Measurements from ENCODE around the gene PRPH. TPM values are rescaled to one million over a fixed set of nuclear protein-coding genes. Genes with fewer than 3 reads are reported as not detected.
A peak's percentile ranks its signal among the peaks of the same experiment; 100 is the strongest.

PRPH gene
- total RNA-seq, 1 donor from 2014 or later, result 1.0 TPM

DNA sequence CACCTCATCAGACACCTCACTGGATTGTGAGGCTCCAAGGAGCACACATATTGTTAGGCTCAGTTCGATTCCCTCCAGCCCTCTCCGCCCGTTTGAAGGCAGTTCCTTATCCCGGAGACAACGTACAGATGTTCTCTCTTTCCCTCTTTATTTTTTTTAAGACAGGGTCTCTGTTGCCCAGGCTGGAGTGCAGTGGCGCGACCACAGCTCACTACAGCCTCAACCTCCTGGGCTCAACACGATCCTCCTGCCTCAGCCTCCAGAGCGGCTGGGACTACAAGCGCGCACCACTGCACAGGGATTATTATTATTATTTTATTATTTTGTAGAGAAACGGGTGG is 27.4 kb downstream of the PRPH start:
- Histone ChIP-seq H3K27me3 (ENCODE audit: low read depth) (no peaks in the 10 kb centered on the region), H3K9me3 (no peaks in the 10 kb centered on the region), H3K4me3 (peak overlapping the region; percentile 80), H3K36me3 (no peaks in the 10 kb centered on the region), H3K4me1 (peaks cover 16% of the 10 kb centered on the region), H3K27ac (peak overlapping the region; percentile 74)
- intact Hi-C loops (cut with DNase I), result no loop called here
- TF ChIP-seq, protein P1, sequence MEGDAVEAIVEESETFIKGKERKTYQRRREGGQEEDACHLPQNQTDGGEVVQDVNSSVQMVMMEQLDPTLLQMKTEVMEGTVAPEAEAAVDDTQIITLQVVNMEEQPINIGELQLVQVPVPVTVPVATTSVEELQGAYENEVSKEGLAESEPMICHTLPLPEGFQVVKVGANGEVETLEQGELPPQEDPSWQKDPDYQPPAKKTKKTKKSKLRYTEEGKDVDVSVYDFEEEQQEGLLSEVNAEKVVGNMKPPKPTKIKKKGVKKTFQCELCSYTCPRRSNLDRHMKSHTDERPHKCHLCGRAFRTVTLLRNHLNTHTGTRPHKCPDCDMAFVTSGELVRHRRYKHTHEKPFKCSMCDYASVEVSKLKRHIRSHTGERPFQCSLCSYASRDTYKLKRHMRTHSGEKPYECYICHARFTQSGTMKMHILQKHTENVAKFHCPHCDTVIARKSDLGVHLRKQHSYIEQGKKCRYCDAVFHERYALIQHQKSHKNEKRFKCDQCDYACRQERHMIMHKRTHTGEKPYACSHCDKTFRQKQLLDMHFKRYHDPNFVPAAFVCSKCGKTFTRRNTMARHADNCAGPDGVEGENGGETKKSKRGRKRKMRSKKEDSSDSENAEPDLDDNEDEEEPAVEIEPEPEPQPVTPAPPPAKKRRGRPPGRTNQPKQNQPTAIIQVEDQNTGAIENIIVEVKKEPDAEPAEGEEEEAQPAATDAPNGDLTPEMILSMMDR (IDR thresholded peaks at IDR 0.05), result no peak
- DNase-seq (no peak), ATAC-seq (no peak)

DNA sequence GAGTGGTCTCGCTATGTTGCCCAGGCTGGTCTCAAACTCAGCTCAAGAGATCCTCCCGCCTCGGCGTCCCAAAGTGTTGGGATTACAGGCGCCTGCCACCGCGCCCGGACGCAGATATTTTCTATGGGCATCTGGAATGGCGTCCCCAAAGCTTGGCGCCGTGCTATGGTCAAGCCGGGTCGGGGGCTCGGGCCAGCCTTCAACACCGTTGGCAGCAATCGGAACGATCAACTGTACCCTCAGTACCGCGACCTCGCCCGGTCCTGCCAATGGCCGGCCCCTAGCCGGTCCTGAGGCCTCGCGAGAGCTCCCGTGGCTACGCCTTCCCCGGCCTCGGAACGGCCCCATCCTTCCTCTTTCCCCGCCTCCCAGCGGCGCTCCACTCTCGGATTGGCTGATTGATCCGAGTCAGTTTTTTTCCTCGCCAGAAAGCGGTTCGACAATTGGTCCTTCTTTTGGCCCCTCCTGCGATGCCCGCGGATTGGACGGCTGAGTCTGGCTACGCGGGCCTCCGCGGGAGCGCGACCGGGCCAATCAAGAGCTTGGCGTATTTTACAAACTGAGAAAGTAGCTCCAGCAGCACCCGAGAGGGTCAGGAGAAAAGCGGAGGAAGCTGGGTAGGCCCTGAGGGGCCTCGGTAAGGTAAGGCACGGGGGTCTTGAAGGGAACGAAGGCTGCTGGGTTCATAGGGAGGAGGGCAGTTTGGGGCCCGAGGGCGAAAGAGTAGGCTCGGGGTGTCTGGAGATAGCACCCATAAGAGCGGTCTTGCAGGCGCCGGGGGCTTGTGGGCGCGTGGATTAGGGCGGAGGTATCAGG is 28.0 kb downstream of the PRPH start, which contains the start of gene TROAP:
TROAP (plus strand) TSS at position 548 of the 816 bp plus-strand sequence. CDS start 354 bp downstream, outside the sequence.
- H3K9me3 ChIP-seq, result no peaks in the 10 kb centered on the region
- H3K27ac ChIP-seq, result peak within 1 kb of the TSS; percentile 74
- peak within 1 kb of the TSS; percentile 80 for H3K4me3 ChIP-seq
- intact Hi-C loops (cut with DNase I), result no loop called here
- ATAC-seq (peak; percentile 100), DNase-seq (peak; percentile 98)
- TF ChIP-seq, protein P1 (IDR thresholded peaks at IDR 0.05), result no peak
- H3K4me1 ChIP-seq, result peaks cover 16% of the 10 kb centered on the region
- no peaks in the 10 kb centered on the region for H3K36me3 ChIP-seq
- H3K27me3 ChIP-seq (ENCODE audit: low read depth), result no peaks in the 10 kb centered on the region

DNA sequence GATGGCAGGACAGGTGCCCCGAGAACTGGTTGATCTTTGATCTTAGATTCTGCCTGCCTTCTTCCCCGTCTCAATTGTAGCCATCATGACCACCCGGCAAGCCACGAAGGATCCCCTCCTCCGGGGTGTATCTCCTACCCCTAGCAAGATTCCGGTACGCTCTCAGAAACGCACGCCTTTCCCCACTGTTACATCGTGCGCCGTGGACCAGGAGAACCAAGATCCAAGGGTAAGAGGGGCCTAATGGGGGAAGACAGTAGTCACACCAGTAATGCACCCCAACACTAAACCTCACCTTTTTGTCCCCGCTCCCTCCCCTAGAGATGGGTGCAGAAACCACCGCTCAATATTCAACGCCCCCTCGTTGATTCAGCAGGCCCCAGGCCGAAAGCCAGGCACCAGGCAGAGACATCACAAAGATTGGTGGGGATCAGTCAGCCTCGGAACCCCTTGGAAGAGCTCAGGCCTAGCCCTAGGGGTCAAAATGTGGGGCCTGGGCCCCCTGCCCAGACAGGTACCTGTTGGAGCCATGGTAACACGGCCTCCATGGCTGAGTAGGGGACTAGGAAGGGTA is 28.7 kb downstream of the PRPH start:
- Histone ChIP-seq H3K36me3 (no peaks in the 10 kb centered on the region), H3K27me3 (ENCODE audit: low read depth) (no peaks in the 10 kb centered on the region), H3K9me3 (no peaks in the 10 kb centered on the region), H3K27ac (no peak overlapping the region), H3K4me1 (peaks cover 16% of the 10 kb centered on the region), H3K4me3 (peak overlapping the region; percentile 80)
- TF ChIP-seq, protein P1 (IDR thresholded peaks at IDR 0.05), result no peak
- DNase-seq (no peak), ATAC-seq (no peak)
- intact Hi-C loops (cut with DNase I), result no loop called here

DNA sequence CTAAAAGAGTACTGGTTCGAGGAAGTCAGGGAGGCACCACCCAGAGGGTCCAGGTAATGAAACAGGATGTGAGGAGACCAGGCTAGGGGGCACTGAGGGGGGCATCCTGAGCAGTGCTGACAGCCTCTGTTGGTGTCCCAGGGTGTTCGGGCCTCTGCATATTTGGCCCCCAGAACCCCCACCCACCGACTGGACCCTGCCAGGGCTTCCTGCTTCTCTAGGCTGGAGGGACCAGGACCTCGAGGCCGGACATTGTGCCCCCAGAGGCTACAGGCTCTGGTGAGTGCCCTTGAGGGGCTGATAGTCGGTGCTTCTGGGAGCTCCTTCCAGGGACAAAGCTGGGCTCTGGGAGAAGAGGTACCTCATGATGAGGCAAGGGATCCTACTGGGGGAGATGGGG is 30.7 kb downstream of the PRPH start:
- DNase-seq (no peak), ATAC-seq (no peak)
- no peaks in the 10 kb centered on the region for H3K36me3 ChIP-seq
- intact Hi-C loops (cut with DNase I), result no loop called here
- peaks cover 16% of the 10 kb centered on the region for H3K4me1 ChIP-seq
- H3K27ac ChIP-seq, result no peak overlapping the region
- TF ChIP-seq, protein P1 (IDR thresholded peaks at IDR 0.05), result no peak
- H3K9me3 ChIP-seq, result no peaks in the 10 kb centered on the region
- no peak overlapping the region for H3K4me3 ChIP-seq
- no peaks in the 10 kb centered on the region for H3K27me3 ChIP-seq (ENCODE audit: low read depth)

DNA sequence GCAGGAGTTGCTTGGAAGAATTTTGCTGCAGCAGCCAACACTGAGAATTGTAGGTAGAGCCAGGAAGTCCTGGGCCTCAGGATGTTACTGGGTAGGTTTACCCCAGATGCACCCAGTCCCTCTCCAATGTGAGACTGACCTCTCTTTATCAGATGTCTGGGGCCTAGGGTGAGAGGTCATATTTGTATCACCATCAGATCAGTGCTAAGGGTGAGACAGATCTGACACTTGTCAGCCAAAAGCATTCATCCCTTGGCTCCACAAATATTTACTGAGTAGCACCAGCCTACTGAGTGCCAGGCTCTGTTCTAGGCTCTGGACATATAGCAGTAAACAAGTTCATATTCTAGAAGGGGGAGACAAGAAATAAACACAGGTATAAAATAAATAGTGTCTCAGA is 32.4 kb downstream of the PRPH start:
- Histone ChIP-seq H3K4me1 (peaks cover 9% of the 10 kb centered on the region), H3K4me3 (no peak overlapping the region), H3K9me3 (no peaks in the 10 kb centered on the region), H3K36me3 (no peaks in the 10 kb centered on the region), H3K27me3 (ENCODE audit: low read depth) (peaks cover 2% of the 10 kb centered on the region), H3K27ac (no peak overlapping the region)
- intact Hi-C loops (cut with DNase I), result no loop called here
- TF ChIP-seq, protein P1 (IDR thresholded peaks at IDR 0.05), result no peak
- no peak for ATAC-seq
- no peak for DNase-seq
